Aorta (tissue), 5 donors: ENCODE measurements around the gene GPR171. TPM values are rescaled to one million over a fixed set of nuclear protein-coding genes. Genes with fewer than 3 reads are reported as not detected.

ENCODE experiments used
- ATAC-seq: fragments of 200-7000 bp; cut with Tn5 transposase; one replicate; pipeline ENCODE4 v1.9.1; 2022; ENCODE audit warnings: moderate library complexity; ENCODE audit not compliant: low FRiP score
- DNase-seq, 2 donors: peaks; one replicate each; pipeline ENCODE4 v3.0.0-alpha.2; 2020
- H3K27ac ChIP-seq, 2 donors: one replicate each; pipeline ENCODE4 v1.5.1; 2013; ENCODE audit warnings: low read length in 2 of 2, mild to moderate bottlenecking in 2 of 2, moderate library complexity in 2 of 2, control low read depth in 1 of 2, inconsistent platforms in 1 of 2, low read depth in 1 of 2
- H3K27me3 ChIP-seq, 2 donors: one replicate each; pipeline ENCODE4 v1.6.1; 2013; ENCODE audit warnings: control low read depth in 1 of 2, low read length in 1 of 2, mild to moderate bottlenecking in 1 of 2, moderate library complexity in 1 of 2; ENCODE audit not compliant: insufficient read depth in 2 of 2, control insufficient read depth in 1 of 2
- H3K36me3 ChIP-seq, 2 donors: one replicate each; pipeline ENCODE4 v1.6.1; 2013; ENCODE audit warnings: control low read depth in 1 of 2, low read length in 1 of 2, mild to moderate bottlenecking in 1 of 2; ENCODE audit not compliant: insufficient read depth in 2 of 2, control insufficient read depth in 1 of 2
- H3K4me1 ChIP-seq, 2 donors: one replicate each; pipeline ENCODE4 v1.6.1; 2013; ENCODE audit warnings: low read length in 2 of 2, control low read depth in 1 of 2, mild to moderate bottlenecking in 1 of 2, moderate library complexity in 1 of 2; ENCODE audit not compliant: insufficient read depth in 2 of 2, control insufficient read depth in 1 of 2
- H3K4me3 ChIP-seq, 2 donors: one replicate each; pipeline ENCODE4 v1.5.1; 2013; ENCODE audit warnings: low read length in 2 of 2, control low read depth in 1 of 2, mild to moderate bottlenecking in 1 of 2
- H3K9me3 ChIP-seq: one replicate; pipeline ENCODE4 v1.6.1; 2013; ENCODE audit warnings: mild to moderate bottlenecking, low read length; ENCODE audit not compliant: control insufficient read depth
- WGBS, 2 donors: extraction: QIAGEN DNeasy Blood & Tissue Kit; methylation state at CpG; one replicate each; pipeline ENCODE4 v1.1.7; 2013; 5-methylcytosine and 5-hydroxymethylcytosine counted together
- intact Hi-C, 2 donors: fragments of 100-400 bp; cut with DNase I; formaldehyde crosslinking; loops; one replicate each; pipeline versions ENCODE4 v1.14.2 to v1.15.0; 2022
- polyA plus RNA-seq, 2 donors: library from polyadenylated mRNA; stranded (reverse); fragments of 200-250 nt; gene quantifications; one replicate each; pipeline ENCODE4 v1.2.3, GENCODE V29; 2013
- total RNA-seq, 2 donors: library from RNA; stranded (reverse); fragmentation: NEBNext Ultra II Directional; extraction: Animal tissue kit (Norgen Biotek cat#: 25700); gene quantifications; one replicate each; pipeline ENCODE4 v1.2.1, GENCODE V29; 2021
- donor health status: healthy with polysubstance abuse.
- donor health status: Bipolar disorder and iron deficiency.
- donor health status: DM: no; HTN: no; CAD: no.
- donor health status: DM: no; HTN: no; CAD: no.
- donor health status: DM: yes; HTN: yes; CAD: no.

Gene GPR171
- total and polyA plus RNA-seq, 4 donors: 0.96 to 1.2 (median 1.0) TPM; not detected in 1

GRCh38 chr3:151218136-151218535 is 15.1 kb upstream of the GPR171 start:
- Histone ChIP-seq H3K4me1 (peaks cover 0 to 3% of the 10 kb centered on the region in 2 donors), H3K36me3 (no peaks in the 10 kb centered on the region), H3K4me3 (no peak overlapping the region), H3K27me3 (no peaks in the 10 kb centered on the region), H3K27ac (no peak overlapping the region), H3K9me3 (no peaks in the 10 kb centered on the region)
- 11 to 28% methylated on average over 1 of the region's 1 CpG for WGBS, 2 donors
- DNase-seq (no peak), ATAC-seq (no peak)
- intact Hi-C loops: no loop called here

- no peak for ATAC-seq
- WGBS, 2 donors: 43 to 50% methylated on average over 3 of the region's 3 CpGs
- Histone ChIP-seq H3K36me3 (no peaks in the 10 kb centered on the region), H3K4me1 (peaks cover 0 to 3% of the 10 kb centered on the region in 2 donors), H3K9me3 (no peaks in the 10 kb centered on the region), H3K4me3 (no peak overlapping the region), H3K27ac (no peak overlapping the region), H3K27me3 (no peaks in the 10 kb centered on the region)
- DNase-seq: no peak
- intact Hi-C loops: no loop called here
Measured at GRCh38 chr3:151216641-151217607, 13.9 kb upstream of the GPR171 start.

GRCh38 chr3:151214459-151214858 is 11.4 kb upstream of the GPR171 start:
- no peak for ATAC-seq
- Histone ChIP-seq H3K36me3 (no peaks in the 10 kb centered on the region), H3K9me3 (no peaks in the 10 kb centered on the region), H3K4me1 (peaks cover 0 to 3% of the 10 kb centered on the region in 2 donors), H3K27ac (no peak overlapping the region), H3K27me3 (no peaks in the 10 kb centered on the region), H3K4me3 (no peak overlapping the region)
- no peak for DNase-seq
- 94 to 95% methylated on average over 1 of the region's 1 CpG for WGBS, 2 donors
- intact Hi-C loops: no loop called here

- H3K4me3 ChIP-seq: no peak overlapping the region
- H3K27me3 ChIP-seq: no peaks in the 10 kb centered on the region
- peaks cover 0 to 3% of the 10 kb centered on the region in 2 donors for H3K4me1 ChIP-seq
- no peak for ATAC-seq
- WGBS, 2 donors: 95% methylated on average over 5 of the region's 5 CpGs
- intact Hi-C loops: no loop called here
- H3K9me3 ChIP-seq: no peaks in the 10 kb centered on the region
- no peak for DNase-seq
- H3K36me3 ChIP-seq: no peaks in the 10 kb centered on the region
- H3K27ac ChIP-seq: no peak overlapping the region
Measured at GRCh38 chr3:151213881-151214280, 10.9 kb upstream of the GPR171 start.

- Histone ChIP-seq H3K36me3 (no peaks in the 10 kb centered on the region), H3K27me3 (no peaks in the 10 kb centered on the region), H3K27ac (no peak overlapping the region), H3K9me3 (no peaks in the 10 kb centered on the region), H3K4me1 (peaks cover 0 to 3% of the 10 kb centered on the region in 2 donors), H3K4me3 (no peak overlapping the region)
- intact Hi-C loops: no loop called here
- WGBS, 2 donors: 80 to 85% methylated on average over 4 of the region's 4 CpGs
- no peak for DNase-seq
- ATAC-seq: no peak
Measured at GRCh38 chr3:151213151-151213550, 10.1 kb upstream of the GPR171 start.

- no peak for ATAC-seq
- 59 to 72% methylated on average over 4 of the region's 4 CpGs for WGBS, 2 donors
Measured at GRCh38 chr3:151210676-151211381, 7.8 kb upstream of the GPR171 start.

GRCh38 chr3:151209654-151210053 is 6.6 kb upstream of the GPR171 start:
- H3K4me3 ChIP-seq: no peak overlapping the region
- no peaks in the 10 kb centered on the region for H3K36me3 ChIP-seq
- H3K27ac ChIP-seq: no peak overlapping the region
- H3K4me1 ChIP-seq: no peaks in the 10 kb centered on the region
- no peak for DNase-seq
- no peaks in the 10 kb centered on the region for H3K9me3 ChIP-seq
- 93 to 95% methylated on average over 3 of the region's 3 CpGs for WGBS, 2 donors
- intact Hi-C loops: no loop called here
- ATAC-seq: no peak
- no peaks in the 10 kb centered on the region for H3K27me3 ChIP-seq

More at GRCh38 chr3:151210676-151211381, 7.8 kb upstream of the GPR171 start:
- Histone ChIP-seq H3K36me3 (no peaks in the 10 kb centered on the region), H3K4me1 (no peaks in the 10 kb centered on the region), H3K4me3 (no peak overlapping the region), H3K27me3 (no peaks in the 10 kb centered on the region), H3K9me3 (no peaks in the 10 kb centered on the region), H3K27ac (no peak overlapping the region)
- intact Hi-C loops: no loop called here
- no peak for DNase-seq

- H3K9me3 ChIP-seq: no peaks in the 10 kb centered on the region
- intact Hi-C loops: no loop called here
- no peaks in the 10 kb centered on the region for H3K27me3 ChIP-seq
- 86 to 90% methylated on average over 3 of the region's 3 CpGs for WGBS, 2 donors
- DNase-seq (no peak), ATAC-seq (no peak)
- no peaks in the 10 kb centered on the region for H3K4me1 ChIP-seq
- no peak overlapping the region for H3K27ac ChIP-seq
- no peaks in the 10 kb centered on the region for H3K36me3 ChIP-seq
- no peak overlapping the region for H3K4me3 ChIP-seq
Measured at GRCh38 chr3:151206201-151206600, 3.2 kb upstream of the GPR171 start.
